Upper lobe of left lung (tissue), 6 donors: Measurements from ENCODE around the gene PRM2. TPM values are rescaled to one million over a fixed set of nuclear protein-coding genes. Genes with fewer than 3 reads are reported as not detected.

ENCODE experiments used
- ATAC-seq, 2 donors: fragments of 200-7000 bp; cut with Tn5 transposase; one replicate each; pipeline ENCODE4 v1.9.1; 2022; ENCODE audit warnings: mild to moderate bottlenecking in 2 of 2, moderate library complexity in 2 of 2; ENCODE audit not compliant: low FRiP score in 2 of 2
- DNase-seq, 2 donors: peaks; one replicate each; pipeline ENCODE4 v3.0.0-alpha.2; 2019 to 2020
- H3K27ac ChIP-seq, 4 donors: fragments of 200-600 bp; sonication (generic); one replicate each; pipeline ENCODE4 v1.5.1; 2016 to 2019
- H3K27me3 ChIP-seq, 4 donors: fragments of 200-600 bp; sonication (generic); one replicate each; pipeline ENCODE4 v1.5.1; 2017 to 2019
- H3K36me3 ChIP-seq, 4 donors: fragments of 200-600 bp; sonication (generic); one replicate each; pipeline ENCODE4 v1.5.1; 2016 to 2019
- H3K4me1 ChIP-seq, 4 donors: fragments of 200-600 bp; sonication (generic); one replicate each; pipeline ENCODE4 v1.5.1; 2018 to 2019
- H3K4me3 ChIP-seq, 4 donors: fragments of 200-600 bp; sonication (generic); one replicate each; pipeline ENCODE4 v1.5.1; 2017 to 2019; ENCODE audit warnings: mild to moderate bottlenecking in 2 of 4, moderate library complexity in 1 of 4
- H3K9me3 ChIP-seq, 4 donors: fragments of 200-600 bp; sonication (generic); one replicate each; pipeline ENCODE4 v1.5.1; 2018 to 2019
- EP300 ChIP-seq, 4 donors: sonication (generic); formaldehyde crosslinking; IDR thresholded peaks; one replicate each; pipeline ENCODE4 v1.5.1; 2017; ENCODE audit warnings: antibody characterized with exemption in 4 of 4, control low read depth in 2 of 4
- POLR2A ChIP-seq, 4 donors: fragments of 450-650 bp; IDR thresholded peaks; one replicate each; pipeline ENCODE4 v1.5.1; 2016 to 2017; ENCODE audit warnings: antibody characterized with exemption in 4 of 4, mild to moderate bottlenecking in 2 of 4
- POLR2AphosphoS5 ChIP-seq, 2 donors: sonication (generic); formaldehyde crosslinking; IDR thresholded peaks; one replicate each; pipeline ENCODE4 v1.5.1; 2017; ENCODE audit warnings: antibody characterized with exemption in 2 of 2
- WGBS, 2 donors: methylation state at CpG; one replicate each; pipeline ENCODE4 v1.1.5; 2017 to 2018; 5-methylcytosine and 5-hydroxymethylcytosine counted together
- total RNA-seq, 6 donors: library from RNA; depleted of rRNA in 4 of 6; stranded (reverse); fragments of >200 nt in 4 of 6; gene quantifications; one replicate each; pipeline versions ENCODE4 v1.1.0 to v1.2.1, GENCODE V29; 2016 to 2021
- TF ChIP-seq, protein P1 (sequence below), 6 experiments: fragments of 450-650 bp in 4 of 6; fragments of 200-600 bp in 2 of 6; sonication (generic) in 2 of 6; IDR thresholded peaks; one replicate each; pipeline ENCODE4 v1.5.1; 2016 to 2019; ENCODE audit warnings: antibody characterized with exemption in 6 of 6
- donor health status: DM: no; HTN: no; CAD: no; lungs with moderate emphysema.
- donor health status: DM: no; HTN: yes; CAD: no; lungs with severe emphysema.

Gene PRM2
- total RNA-seq, 6 donors from 2014 or later, result not detected

DNA sequence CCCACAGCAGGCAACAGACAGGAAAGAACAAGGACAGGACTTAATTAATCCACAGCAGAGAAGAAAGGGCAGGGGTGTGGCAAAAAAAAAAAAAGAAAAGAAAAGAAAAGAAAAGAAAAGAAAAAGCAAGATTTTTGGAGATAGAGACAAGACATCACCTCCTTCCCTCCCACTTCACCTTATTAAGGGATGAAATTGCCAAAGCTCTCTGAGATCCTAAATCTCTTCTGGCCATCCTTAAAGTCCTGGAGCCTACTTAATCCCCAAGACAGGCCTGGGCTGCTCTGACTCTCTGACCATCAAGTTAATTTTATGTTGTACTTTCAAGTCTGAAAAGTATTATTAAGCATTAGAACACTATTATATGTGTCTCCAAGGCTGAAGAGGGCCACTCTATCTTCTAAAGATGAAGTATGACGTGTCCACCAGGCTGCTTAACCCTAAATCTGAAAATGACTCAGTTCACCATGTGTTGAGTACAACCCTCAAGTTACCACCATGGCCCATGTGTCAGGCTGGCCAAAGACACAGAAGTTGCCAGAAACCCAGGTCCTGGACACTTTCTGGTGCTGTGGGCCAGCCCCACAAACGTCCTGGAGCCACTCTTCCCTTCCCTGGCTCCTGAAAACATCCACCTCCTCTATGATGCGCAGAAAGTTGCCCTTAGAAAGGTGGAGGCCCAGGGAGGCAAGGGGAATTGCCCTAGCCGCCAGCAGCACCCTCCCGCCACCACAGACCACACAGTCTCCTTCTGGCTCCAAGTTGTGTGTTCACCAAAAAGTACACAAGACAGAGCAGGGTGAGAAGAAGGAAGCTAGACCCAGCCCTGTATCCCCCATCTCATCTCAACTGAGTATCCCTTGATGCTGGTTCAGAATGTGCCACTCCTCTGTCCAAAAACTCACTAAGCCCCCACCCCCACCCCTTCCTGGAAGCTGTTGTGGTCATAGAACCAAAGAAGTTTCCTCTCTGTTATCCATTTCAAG is 23.0 kb downstream of the PRM2 start:
- DNase-seq, result peak in 1 of 2 donors; percentile 31
- Histone ChIP-seq H3K4me3 (peak overlapping the region in 3 of 4 donors; percentile 73 to 93 (median 92)), H3K4me1 (peaks cover 30 to 37% (median 33%) of the 10 kb centered on the region in 4 donors), H3K9me3 (no peaks in the 10 kb centered on the region), H3K27me3 (no peaks in the 10 kb centered on the region), H3K36me3 (peaks cover 0 to 7% (median 0%) of the 10 kb centered on the region in 4 donors), H3K27ac (peak overlapping the region in 3 of 4 donors; percentile 43 to 100 (median 97))
- 66 to 82% methylated on average over 4 to 5 of the region's 5 CpGs for WGBS, 2 donors
- no peak for ATAC-seq
- TF ChIP-seq POLR2AphosphoS5 (IDR thresholded peaks at IDR 0.05), result no peak
- TF ChIP-seq, protein P1, sequence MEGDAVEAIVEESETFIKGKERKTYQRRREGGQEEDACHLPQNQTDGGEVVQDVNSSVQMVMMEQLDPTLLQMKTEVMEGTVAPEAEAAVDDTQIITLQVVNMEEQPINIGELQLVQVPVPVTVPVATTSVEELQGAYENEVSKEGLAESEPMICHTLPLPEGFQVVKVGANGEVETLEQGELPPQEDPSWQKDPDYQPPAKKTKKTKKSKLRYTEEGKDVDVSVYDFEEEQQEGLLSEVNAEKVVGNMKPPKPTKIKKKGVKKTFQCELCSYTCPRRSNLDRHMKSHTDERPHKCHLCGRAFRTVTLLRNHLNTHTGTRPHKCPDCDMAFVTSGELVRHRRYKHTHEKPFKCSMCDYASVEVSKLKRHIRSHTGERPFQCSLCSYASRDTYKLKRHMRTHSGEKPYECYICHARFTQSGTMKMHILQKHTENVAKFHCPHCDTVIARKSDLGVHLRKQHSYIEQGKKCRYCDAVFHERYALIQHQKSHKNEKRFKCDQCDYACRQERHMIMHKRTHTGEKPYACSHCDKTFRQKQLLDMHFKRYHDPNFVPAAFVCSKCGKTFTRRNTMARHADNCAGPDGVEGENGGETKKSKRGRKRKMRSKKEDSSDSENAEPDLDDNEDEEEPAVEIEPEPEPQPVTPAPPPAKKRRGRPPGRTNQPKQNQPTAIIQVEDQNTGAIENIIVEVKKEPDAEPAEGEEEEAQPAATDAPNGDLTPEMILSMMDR (IDR thresholded peaks at IDR 0.05), result no peak
- TF ChIP-seq EP300 (IDR thresholded peaks at IDR 0.05), result no peak
- TF ChIP-seq POLR2A (IDR thresholded peaks at IDR 0.05), result no peak

GRCh38 chr16:11252482-11252931 is 23.8 kb downstream of the PRM2 start:
- no peak for DNase-seq
- ATAC-seq, result no peak
- Histone ChIP-seq H3K4me3 (peak overlapping the region in 3 of 4 donors; percentile 73 to 93 (median 92)), H3K27ac (peak overlapping the region in 2 of 4 donors; percentile 19 to 97), H3K9me3 (no peaks in the 10 kb centered on the region), H3K27me3 (no peaks in the 10 kb centered on the region), H3K4me1 (peaks cover 27 to 32% (median 30%) of the 10 kb centered on the region in 4 donors), H3K36me3 (peaks cover 0 to 7% (median 0%) of the 10 kb centered on the region in 4 donors)
- TF ChIP-seq, protein P1 (IDR thresholded peaks at IDR 0.05), result no peak
- TF ChIP-seq EP300 (IDR thresholded peaks at IDR 0.05) (no peak), POLR2AphosphoS5 (IDR thresholded peaks at IDR 0.05) (no peak), POLR2A (IDR thresholded peaks at IDR 0.05) (no peak)
- 83 to 93% methylated on average over 8 of the region's 8 CpGs for WGBS, 2 donors

GRCh38 chr16:11251525-11252481 is 24.5 kb downstream of the PRM2 start:
- H3K27me3 ChIP-seq, result no peaks in the 10 kb centered on the region
- peak overlapping the region in 2 of 4 donors; percentile 92 to 93 for H3K4me3 ChIP-seq
- WGBS, 2 donors, result 67 to 80% methylated on average over 18 of the region's 18 CpGs
- no peaks in the 10 kb centered on the region for H3K9me3 ChIP-seq
- peak overlapping the region in 2 of 4 donors; percentile 14 to 19 for H3K27ac ChIP-seq
- peaks cover 0 to 7% (median 0%) of the 10 kb centered on the region in 4 donors for H3K36me3 ChIP-seq
- TF ChIP-seq, protein P1 (IDR thresholded peaks at IDR 0.05), result no peak
- TF ChIP-seq POLR2A (IDR thresholded peaks at IDR 0.05), result peak in 1 of 4 donors; percentile 29
- no peak for TF ChIP-seq EP300 (IDR thresholded peaks at IDR 0.05)
- TF ChIP-seq POLR2AphosphoS5 (IDR thresholded peaks at IDR 0.05), result peak in 1 of 2 donors; percentile 15
- peak; percentile 58 to 83 for DNase-seq
- peaks cover 20 to 24% (median 22%) of the 10 kb centered on the region in 4 donors for H3K4me1 ChIP-seq
- no peak for ATAC-seq

- peak overlapping the region in 1 of 4 donors; percentile 19 for H3K27ac ChIP-seq
- WGBS, 2 donors, result 94% methylated on average over 10 of the region's 10 CpGs
- no peaks in the 10 kb centered on the region for H3K9me3 ChIP-seq
- H3K36me3 ChIP-seq, result peaks cover 0 to 7% (median 0%) of the 10 kb centered on the region in 4 donors
- ATAC-seq, result no peak
- peaks cover 17 to 23% (median 21%) of the 10 kb centered on the region in 4 donors for H3K4me1 ChIP-seq
- DNase-seq, result no peak
- no peaks in the 10 kb centered on the region for H3K27me3 ChIP-seq
- TF ChIP-seq POLR2A (IDR thresholded peaks at IDR 0.05) (no peak), POLR2AphosphoS5 (IDR thresholded peaks at IDR 0.05) (no peak), EP300 (IDR thresholded peaks at IDR 0.05) (no peak)
- TF ChIP-seq, protein P1 (IDR thresholded peaks at IDR 0.05), result no peak
- H3K4me3 ChIP-seq, result no peak overlapping the region
These were observed 25.3 kb downstream of the PRM2 start for GRCh38 chr16:11250786-11251524.
